ENCODE measurements around the gene GALK2.

Gene GALK2

DNA sequence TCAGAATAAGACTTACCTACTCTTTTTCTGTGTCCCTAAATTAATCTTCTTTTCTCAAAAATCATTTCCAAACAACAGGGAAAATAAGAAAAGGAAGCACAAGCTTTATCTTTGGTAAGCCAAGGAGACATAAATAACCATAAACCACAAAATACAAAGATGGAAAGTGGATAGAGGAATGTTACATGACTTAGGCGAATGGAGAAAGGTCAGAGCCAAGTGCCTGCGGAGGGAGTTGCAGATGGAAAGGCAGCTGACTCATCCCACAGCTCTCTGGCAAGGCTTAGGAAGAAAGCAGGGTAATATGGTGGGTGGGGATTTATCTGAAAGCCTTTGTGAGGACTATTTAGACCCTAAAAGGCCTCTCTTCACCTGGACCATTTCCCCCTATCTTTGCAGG is 72.8 kb downstream of the GALK2 start:
- H3K9me2 ChIP-seq (replicated peaks; ENCODE audit: insufficient read depth, low read length): no peaks in the 10 kb centered on the region
- no peak for DNase-seq
- no peak overlapping the region for H2AFZ ChIP-seq (ENCODE audit: low read length)
- no peak overlapping the region for H3K27ac ChIP-seq (ENCODE audit: low read length)
- H3F3A ChIP-seq (ENCODE audit: insufficient read depth, low read length): no peaks in the 10 kb centered on the region
- no peak for TF ChIP-seq EZH2phosphoT487 (IDR thresholded peaks at IDR 0.05; ENCODE audit: low read length)
- no peak for TF ChIP-seq EZH2 (optimal IDR thresholded peaks at IDR 0.05; ENCODE audit: low read depth, low read length)
- TF ChIP-seq, protein P1, sequence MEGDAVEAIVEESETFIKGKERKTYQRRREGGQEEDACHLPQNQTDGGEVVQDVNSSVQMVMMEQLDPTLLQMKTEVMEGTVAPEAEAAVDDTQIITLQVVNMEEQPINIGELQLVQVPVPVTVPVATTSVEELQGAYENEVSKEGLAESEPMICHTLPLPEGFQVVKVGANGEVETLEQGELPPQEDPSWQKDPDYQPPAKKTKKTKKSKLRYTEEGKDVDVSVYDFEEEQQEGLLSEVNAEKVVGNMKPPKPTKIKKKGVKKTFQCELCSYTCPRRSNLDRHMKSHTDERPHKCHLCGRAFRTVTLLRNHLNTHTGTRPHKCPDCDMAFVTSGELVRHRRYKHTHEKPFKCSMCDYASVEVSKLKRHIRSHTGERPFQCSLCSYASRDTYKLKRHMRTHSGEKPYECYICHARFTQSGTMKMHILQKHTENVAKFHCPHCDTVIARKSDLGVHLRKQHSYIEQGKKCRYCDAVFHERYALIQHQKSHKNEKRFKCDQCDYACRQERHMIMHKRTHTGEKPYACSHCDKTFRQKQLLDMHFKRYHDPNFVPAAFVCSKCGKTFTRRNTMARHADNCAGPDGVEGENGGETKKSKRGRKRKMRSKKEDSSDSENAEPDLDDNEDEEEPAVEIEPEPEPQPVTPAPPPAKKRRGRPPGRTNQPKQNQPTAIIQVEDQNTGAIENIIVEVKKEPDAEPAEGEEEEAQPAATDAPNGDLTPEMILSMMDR (IDR thresholded peaks at IDR 0.05; ENCODE audit: low read length): no peak
- peaks cover 11% of the 10 kb centered on the region; the same call in 1 of the 2 replicates for H3K36me3 ChIP-seq (replicated peaks; ENCODE audit: insufficient read depth, low read length)
- no peaks in the 10 kb centered on the region for H3K79me2 ChIP-seq (ENCODE audit: low read length)
- H3K4me2 ChIP-seq (ENCODE audit: low read depth, low read length): no peak overlapping the region
- no peaks in the 10 kb centered on the region for H4K20me1 ChIP-seq (ENCODE audit: insufficient read depth, low read length)
- no peak overlapping the region for H3K4me3 ChIP-seq (ENCODE audit: low read length)
- peaks cover 7% of the 10 kb centered on the region; the same call in 1 of the 2 replicates for H3K4me1 ChIP-seq (ENCODE audit: low read length)
- no peaks in the 10 kb centered on the region for H3K27me3 ChIP-seq (replicated peaks; ENCODE audit: insufficient read depth, low read length)
- no peaks in the 10 kb centered on the region for H3K9me3 ChIP-seq (replicated peaks; ENCODE audit: insufficient read depth, low read length)
- no peak overlapping the region for H3K9ac ChIP-seq (ENCODE audit: low read length)

DNA sequence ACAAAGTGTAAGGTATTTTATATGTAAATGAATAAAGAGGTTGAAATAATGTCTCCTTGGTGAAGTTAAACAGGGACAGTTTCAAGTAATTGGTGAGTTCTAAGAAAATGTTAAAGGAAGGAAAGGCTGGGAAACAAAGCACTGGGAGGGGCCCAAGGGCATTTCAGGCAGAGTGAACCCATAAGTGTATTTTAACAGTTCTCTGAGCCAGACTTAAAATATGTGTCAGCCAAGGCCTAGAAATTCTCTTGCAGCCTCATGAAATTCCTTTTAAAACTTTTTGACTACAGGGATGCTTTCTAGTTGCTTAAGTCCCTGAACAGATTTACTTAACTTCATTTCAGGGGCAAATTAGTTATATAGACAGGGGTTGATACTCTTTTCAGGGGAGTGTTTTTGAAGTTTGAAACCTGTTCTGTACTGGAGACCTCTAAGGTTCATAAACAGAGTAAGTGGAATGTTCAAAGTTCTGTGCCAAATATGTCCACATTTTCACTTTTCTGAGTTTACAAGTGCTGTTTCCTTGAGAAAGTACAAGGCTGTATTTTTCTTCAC is 77.6 kb downstream of the GALK2 start:
- DNase-seq: no peak
- Histone ChIP-seq H4K20me1 (ENCODE audit: insufficient read depth, low read length) (no peaks in the 10 kb centered on the region), H3K27me3 (replicated peaks; ENCODE audit: insufficient read depth, low read length) (no peaks in the 10 kb centered on the region), H2AFZ (ENCODE audit: low read length) (no peak overlapping the region), H3K4me3 (ENCODE audit: low read length) (no peak overlapping the region), H3K36me3 (replicated peaks; ENCODE audit: insufficient read depth, low read length) (peaks cover 8% of the 10 kb centered on the region; the same call in 1 of the 2 replicates), H3K4me2 (ENCODE audit: low read depth, low read length) (no peak overlapping the region), H3K9me3 (replicated peaks; ENCODE audit: insufficient read depth, low read length) (no peaks in the 10 kb centered on the region), H3K27ac (ENCODE audit: low read length) (no peak overlapping the region), H3K9me2 (replicated peaks; ENCODE audit: insufficient read depth, low read length) (no peaks in the 10 kb centered on the region), H3K79me2 (ENCODE audit: low read length) (no peaks in the 10 kb centered on the region), H3K9ac (ENCODE audit: low read length) (no peak overlapping the region), H3K4me1 (ENCODE audit: low read length) (peaks cover 14% of the 10 kb centered on the region; the same call in 1 of the 2 replicates), H3F3A (ENCODE audit: insufficient read depth, low read length) (no peaks in the 10 kb centered on the region)
- TF ChIP-seq EZH2 (optimal IDR thresholded peaks at IDR 0.05; ENCODE audit: low read depth, low read length) (no peak), EZH2phosphoT487 (IDR thresholded peaks at IDR 0.05; ENCODE audit: low read length) (no peak)
- TF ChIP-seq, protein P1 (IDR thresholded peaks at IDR 0.05; ENCODE audit: low read length): no peak

DNA sequence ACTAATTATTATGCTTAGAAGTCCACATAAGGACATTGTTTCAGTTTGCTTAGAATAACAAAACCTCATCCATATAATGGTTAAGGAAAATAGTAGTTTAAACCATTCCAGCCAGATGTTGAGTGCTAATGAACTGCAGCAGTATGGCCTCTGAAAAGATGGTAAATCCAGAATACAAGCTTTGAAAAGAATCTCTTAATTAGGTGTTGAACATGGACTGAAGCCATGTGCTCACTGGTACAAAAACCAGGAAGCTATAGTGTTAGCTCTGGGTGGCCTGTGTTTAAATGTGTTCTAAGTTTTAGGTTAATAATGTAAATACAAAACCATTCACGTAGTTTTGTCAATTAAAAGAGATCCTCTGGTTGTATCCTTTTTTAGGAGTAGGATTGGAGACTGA is 78.2 kb downstream of the GALK2 start:
- Histone ChIP-seq H3K79me2 (ENCODE audit: low read length) (no peaks in the 10 kb centered on the region), H3K9me2 (replicated peaks; ENCODE audit: insufficient read depth, low read length) (no peaks in the 10 kb centered on the region), H3K4me1 (ENCODE audit: low read length) (peaks cover 18% of the 10 kb centered on the region; the same call in 1 of the 2 replicates), H3K4me3 (ENCODE audit: low read length) (no peak overlapping the region), H3K27ac (ENCODE audit: low read length) (no peak overlapping the region), H3F3A (ENCODE audit: insufficient read depth, low read length) (no peaks in the 10 kb centered on the region), H3K36me3 (replicated peaks; ENCODE audit: insufficient read depth, low read length) (0 out of 2 replicates have a peak, but pooled peaks cover 5% of the 10 kb centered on the region), H3K4me2 (ENCODE audit: low read depth, low read length) (no peak overlapping the region), H2AFZ (ENCODE audit: low read length) (no peak overlapping the region), H3K9ac (ENCODE audit: low read length) (no peak overlapping the region), H3K27me3 (replicated peaks; ENCODE audit: insufficient read depth, low read length) (no peaks in the 10 kb centered on the region), H3K9me3 (replicated peaks; ENCODE audit: insufficient read depth, low read length) (no peaks in the 10 kb centered on the region), H4K20me1 (ENCODE audit: insufficient read depth, low read length) (no peaks in the 10 kb centered on the region)
- DNase-seq: no peak
- TF ChIP-seq, protein P1 (IDR thresholded peaks at IDR 0.05; ENCODE audit: low read length): no peak
- TF ChIP-seq EZH2phosphoT487 (IDR thresholded peaks at IDR 0.05; ENCODE audit: low read length) (no peak), EZH2 (optimal IDR thresholded peaks at IDR 0.05; ENCODE audit: low read depth, low read length) (no peak)

Data from MM.1S (cell line).